COR-L47 (cell line): Measurements from ENCODE around the gene TULP4.
"Not testable (repeated sequence)": the region's sequence is repeated elsewhere in the genome, so short reads cannot be mapped to it uniquely, and the experiment has no call there.

Experiments
- DNase-seq: peaks from one replicate; lab custom pipeline; 2025; lab: John Stamatoyannopoulos, UW

Gene TULP4

DNA sequence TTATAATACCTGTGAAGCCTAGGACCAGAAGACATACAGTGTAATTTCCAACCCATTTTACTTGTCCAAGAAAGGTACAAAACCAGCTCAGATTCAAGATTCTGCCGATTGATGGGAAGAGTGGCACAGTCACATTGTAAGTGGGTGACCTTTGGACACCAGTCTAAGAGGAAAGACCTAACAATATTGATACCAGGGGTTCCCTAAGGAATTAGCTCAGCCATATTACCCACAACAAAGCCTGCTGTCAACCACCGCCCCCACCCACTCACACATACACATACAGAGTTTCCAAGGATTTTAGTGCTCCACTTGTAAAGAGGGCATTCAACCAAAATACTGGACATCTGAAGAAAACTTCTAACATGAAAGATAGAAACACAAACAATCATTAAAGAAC lies 219.7 kb downstream of the TULP4 start:
- DNase-seq: no peak

GRCh38 chr6:158536084-158536890 lies 224.0 kb downstream of the TULP4 start:
- peak; percentile 33 for DNase-seq

DNA sequence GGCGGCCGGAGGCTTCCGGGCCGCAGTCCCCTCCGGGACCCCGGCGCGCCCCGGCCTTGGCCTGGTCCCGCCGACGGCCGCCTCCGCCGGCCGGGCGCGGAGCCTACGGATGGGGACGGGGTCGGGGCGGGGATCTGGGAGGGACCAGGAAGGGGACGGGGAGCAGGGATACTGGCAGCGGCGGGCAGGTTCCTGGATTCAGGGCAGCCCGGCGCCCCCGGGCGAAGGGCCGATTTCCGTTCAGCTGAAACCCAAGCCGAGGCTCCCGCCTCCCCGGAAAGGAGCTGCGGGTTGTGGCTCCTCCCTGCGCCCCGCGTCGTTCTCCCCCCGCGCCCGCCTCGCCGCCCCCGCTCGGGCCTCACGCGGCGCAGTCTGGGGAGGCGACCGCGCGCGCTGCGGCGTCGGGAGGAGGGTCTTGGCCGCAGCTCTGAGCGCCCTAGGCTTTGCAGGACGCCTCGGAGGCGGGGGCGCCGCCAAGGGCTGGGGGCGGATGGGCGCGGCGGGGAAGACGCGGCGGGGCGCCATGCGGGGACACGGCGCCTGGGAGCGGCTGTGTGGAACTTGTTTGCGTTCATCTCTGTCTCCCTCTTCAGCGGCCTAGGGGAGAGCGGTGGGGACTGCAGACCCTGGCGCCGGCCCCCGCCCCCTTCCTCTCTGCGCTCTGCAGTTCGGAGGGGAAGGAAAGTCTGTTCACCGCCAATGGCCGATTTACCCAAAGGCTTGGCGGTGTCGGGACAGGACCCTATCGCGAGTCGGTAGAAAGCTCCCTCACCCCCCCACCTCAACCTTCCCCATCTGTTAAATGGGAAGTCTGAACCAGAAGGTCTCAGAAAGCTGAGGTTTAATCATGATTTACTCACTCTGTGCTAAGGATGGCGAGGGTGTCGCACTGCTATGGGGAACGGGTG lies 224.9 kb downstream of the TULP4 start:
- DNase-seq: peak; percentile 80

- no peak for DNase-seq
Measured at GRCh38 chr6:158538741-158539140, 226.5 kb downstream of the TULP4 start.

GRCh38 chr6:158539413-158539812 lies 227.1 kb downstream of the TULP4 start:
- no peak for DNase-seq

GRCh38 chr6:158539881-158540280 lies 227.6 kb downstream of the TULP4 start:
- DNase-seq: no peak

GRCh38 chr6:158543606-158544185 lies 231.4 kb downstream of the TULP4 start:
- DNase-seq: no peak

DNA sequence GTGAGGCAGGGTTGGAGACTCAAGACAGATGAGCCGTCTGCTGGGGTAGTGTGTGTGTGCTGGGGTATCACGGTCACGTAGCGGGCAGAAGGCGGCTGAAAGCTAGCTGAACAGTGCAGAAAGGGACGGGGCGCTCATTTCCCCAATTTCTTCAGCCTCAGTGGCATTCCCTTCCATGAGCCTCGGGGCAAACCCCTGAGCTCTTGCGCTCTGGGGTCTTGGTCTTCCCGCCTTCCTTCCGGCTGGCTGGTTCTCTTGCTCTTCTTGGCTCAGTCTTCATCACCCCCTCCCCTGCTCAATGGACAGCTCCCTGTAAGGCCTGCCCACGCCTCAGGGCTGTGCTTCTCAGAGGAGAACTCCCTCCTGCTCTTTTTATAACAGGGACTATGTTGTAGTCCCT lies 232.2 kb downstream of the TULP4 start:
- DNase-seq: no peak

DNA sequence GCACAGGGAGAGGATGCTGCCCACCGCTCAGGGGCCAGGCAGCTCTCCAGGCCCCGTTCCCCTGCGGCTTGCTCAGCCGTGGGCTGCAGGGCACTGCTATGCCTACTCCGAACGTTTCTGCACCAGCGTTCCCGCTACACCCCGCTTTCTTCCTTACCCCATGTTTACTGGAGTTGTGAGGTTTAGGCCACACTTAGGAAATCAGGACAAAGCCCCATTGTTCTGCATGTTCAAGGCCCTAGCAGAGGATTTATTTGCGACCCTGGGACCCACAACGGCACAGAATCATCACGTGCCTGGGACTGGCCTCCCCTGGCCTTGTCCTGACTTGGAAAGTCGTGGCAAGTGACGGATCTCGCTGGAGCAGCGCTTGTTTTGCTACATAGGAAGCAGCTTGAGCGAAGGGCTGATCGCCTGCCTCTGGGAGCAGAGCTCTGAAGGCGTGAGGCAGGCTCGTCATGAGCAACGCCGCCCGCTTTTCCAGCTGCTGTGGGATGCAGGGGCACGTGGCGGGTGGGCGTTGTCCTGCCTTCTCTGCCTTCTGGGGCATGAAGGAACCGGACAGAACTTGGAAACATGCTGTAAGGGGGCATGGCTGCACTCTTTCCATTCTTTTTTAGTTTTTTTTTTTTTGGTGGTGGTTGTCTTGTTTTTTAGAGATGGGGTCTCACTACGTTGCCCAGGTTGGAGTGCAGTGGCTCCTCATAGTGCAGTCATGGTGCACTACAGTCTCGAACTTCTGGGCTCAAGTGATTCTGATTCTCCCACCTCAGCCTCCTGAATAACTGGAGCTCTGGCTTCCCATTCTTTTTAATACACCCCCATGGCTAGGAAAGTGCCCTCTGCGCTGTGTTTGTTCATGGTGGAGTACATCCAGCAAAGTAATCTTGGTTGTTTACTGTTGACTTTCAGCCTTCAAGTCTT lies 233.0 kb downstream of the TULP4 start:
- DNase-seq: no peak

DNA sequence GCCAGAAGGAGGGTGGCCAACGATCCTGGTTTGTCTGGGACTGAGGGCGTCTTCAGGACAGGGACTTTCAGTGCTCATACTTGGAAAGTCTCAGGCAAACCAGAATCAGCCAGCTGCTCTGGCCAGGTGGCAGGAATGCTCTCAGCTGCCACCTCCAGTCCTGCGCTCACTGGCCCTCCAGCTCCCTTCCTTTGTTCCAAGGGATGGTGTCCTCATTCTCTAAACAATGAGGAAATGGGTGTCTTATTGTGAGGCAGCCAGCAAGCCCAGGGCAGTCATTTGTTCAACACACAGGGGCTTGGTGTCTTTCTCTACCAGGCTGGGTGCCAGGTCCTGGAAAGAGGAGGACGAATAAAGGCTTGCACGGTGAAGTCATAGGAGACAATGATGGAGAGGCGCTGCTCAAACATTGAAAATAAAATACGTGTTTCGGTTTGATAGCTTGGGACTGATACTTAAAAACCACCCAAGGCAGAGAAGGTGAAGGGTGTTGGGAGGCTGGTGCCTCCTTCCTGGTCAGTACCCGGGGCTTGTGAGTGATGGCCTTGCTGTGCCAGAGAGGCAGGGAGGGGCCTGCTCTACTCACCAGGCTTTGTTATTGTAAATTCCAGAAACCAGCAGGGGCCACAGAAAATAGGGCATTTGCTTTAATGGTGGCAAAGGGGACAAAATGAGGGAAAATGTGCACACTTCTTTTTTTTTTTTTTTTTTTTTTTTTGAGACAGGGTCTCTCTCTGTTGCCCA lies 236.3 kb downstream of the TULP4 start:
- peak; percentile 78 for DNase-seq

DNA sequence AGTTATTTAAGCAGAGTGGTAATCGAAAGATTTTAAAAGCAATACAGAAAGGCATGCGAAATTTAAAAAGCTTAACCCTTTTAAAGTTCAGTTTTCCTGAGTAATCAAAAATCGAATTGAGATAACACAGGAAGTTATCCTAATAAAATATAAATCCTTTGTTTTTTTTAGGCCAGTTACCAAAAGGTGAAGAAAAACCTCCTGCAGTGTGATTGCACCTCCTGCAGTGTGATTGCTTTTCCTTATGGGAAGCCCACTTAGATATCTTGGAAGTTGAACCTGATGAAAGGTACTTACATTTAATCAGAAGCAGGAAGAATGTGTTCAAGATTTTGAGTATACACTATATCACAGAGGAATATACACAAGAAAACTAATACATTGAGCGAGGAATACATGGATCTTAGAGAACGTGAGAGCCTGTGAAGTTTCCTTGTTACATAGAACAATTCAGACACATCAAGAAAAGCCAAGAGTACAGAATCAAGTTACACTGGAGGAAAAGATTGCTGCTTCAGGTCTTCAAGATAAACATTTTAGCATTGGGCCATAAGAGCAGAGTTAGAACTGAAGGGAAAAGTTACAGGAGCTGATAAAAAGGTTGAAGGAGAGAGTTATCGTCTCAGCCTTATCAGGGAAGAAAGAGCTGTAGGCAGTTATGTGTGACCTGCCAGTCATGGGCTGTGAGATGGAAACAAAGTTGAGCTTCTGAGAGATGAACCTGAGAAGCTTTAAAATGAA lies 240.0 kb downstream of the TULP4 start:
- no peak for DNase-seq

DNA sequence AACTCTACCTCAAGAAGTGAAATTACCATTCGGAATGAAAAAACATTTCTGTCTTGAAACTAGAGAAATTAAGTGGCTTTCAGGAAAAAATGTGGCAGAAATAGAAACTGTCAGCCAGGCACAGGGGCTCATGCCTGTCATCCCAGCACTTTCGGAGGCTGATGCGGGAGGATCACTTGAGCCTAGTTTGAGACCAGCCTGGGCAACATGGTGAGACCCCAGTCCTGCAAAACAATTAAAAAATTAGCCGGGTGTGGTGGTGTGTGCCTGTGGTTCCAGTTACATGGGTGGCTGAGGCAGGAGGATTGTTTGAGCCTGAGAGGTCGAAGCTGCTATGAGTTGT lies 240.5 kb downstream of the TULP4 start:
- no peak for DNase-seq

DNA sequence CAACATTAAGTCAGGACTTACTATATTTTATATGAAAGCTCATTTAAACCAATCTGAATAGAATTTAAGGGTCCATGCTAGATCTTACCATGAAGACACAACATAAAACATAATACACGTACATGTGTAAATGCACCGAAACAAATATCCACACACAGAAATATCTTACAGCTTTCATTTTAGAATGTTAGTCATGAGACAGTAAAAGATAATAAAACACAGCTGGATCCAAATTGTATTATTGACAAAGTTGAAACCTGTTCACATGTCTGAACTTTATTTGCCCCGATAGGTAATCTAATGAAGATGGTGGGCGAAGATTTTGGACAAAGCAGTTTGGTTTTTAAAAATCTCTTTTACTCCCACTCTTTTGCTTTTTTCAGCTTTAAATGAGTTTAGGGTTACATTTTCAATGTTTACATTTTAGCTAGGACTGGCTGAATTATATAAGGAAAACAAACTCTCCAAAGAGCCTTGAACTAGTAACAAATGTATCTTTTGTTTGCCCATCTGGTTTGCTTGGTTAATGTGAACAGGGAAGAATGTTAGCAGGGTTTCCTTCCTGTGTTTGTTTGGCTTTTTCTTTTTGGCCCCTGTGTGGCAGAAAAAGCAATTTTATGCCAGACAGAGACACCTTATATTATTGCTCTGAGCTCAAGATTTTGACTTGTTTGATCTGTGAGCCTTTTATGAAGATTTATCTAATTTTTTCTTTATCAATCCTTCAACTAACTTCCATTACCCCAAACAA lies 242.5 kb downstream of the TULP4 start:
- DNase-seq: no peak

DNA sequence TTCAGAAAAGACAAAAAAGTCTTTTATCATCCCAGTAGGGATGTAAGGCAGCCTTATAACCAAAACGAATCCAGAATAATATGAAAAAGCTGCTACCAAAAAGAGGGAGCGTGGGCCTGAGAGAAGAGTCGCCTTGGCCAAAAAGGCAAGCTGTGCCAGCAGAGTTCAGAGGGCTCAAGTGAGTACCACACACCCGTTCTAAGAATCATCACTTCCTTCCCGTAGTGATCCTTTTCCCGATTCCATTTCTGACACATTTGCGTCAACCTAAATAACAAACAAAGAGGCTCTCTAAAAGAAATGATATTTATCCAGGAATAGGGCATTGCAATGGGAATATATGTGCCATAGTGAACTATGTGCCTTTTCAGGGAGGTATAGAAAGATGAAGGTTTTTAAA lies 243.8 kb downstream of the TULP4 start:
- no peak for DNase-seq

GRCh38 chr6:158557110-158557509 lies 244.8 kb downstream of the TULP4 start:
- DNase-seq: not testable (repeated sequence)

DNA sequence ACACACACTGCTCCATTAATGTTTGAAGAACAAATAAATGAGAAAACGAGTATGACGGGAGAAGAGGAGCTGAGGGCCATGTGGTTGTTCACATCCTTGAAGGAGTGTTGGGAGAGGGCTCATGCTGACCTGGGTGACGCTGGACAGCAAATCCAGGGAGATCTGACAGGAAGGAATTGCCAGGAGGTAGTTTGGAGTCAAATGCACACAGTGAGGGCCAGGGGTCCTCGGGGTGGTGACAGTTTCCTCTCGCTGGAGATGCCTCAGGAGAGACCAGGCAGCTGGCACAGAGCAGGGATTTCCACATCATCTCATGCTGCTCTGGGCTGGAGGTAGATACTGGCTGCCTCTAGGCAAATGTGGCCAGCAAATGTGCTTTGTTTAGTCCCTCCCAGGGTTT lies 245.7 kb downstream of the TULP4 start:
- no peak for DNase-seq

GRCh38 chr6:158558415-158559306 lies 246.4 kb downstream of the TULP4 start:
- no peak for DNase-seq

DNA sequence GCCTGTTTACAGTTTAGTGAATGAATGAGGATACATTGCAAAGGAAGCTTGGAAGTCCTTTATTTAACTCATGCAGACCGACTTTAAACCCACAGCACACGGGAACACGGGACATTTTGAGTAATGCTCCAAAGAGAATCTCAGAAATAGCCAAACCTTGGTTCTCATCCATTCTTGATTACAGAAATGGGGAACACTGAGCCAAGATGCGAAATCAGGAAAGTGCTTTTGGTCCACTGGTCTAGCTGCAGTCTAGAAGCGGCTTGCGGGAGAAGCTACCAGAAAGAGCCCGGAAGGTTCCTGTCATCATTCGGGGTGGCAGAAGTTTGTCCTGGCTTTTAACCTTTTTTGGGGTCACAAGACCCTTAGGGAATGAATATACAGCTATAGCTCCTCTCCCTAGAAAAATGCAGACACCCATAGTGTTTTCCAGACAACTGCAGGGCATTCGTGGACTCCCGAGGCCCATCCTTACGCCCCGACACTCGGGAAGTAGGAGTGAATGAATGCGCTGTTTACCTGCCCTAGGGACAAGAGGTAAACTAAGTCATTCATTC lies 247.2 kb downstream of the TULP4 start:
- no peak for DNase-seq
